ENCODE measurements around the gene SPOUT1.

- no peak for TF ChIP-seq POLR2A (IDR thresholded peaks at IDR 0.05)
- no peak for TF ChIP-seq CTCF (IDR thresholded peaks at IDR 0.05)
- TF ChIP-seq EP300 (IDR thresholded peaks at IDR 0.05), result no peak
These were observed 12.3 kb upstream of the SPOUT1 start for GRCh38 chr9:128841694-128842492.
